ENCODE measurements around the gene MYOM1.

GRCh38 chr18:3186678-3187658, 32.8 kb downstream of the MYOM1 start:
- TF ChIP-seq CTCF (IDR thresholded peaks at IDR 0.05; ENCODE audit: low read length) (no peak), EZH2 (optimal IDR thresholded peaks at IDR 0.05; ENCODE audit: low read depth, low read length) (no peak)

Measured in MM.1S (cell line).